GM10266 (cell line): ENCODE data around the gene SH3BGRL2.

Source experiments
- DNase-seq: peaks from one replicate; pipeline ENCODE4 v3.0.0; 2012; ENCODE audit errors: extremely low spot score
- CTCF ChIP-seq: IDR thresholded peaks from 2 replicates; pipeline ENCODE4 v1.5.1; 2012; ENCODE audit warnings: mild to moderate bottlenecking, low read depth; ENCODE audit not compliant: control insufficient read depth, insufficient read depth; ENCODE audit errors: missing control alignments

Gene SH3BGRL2

DNA sequence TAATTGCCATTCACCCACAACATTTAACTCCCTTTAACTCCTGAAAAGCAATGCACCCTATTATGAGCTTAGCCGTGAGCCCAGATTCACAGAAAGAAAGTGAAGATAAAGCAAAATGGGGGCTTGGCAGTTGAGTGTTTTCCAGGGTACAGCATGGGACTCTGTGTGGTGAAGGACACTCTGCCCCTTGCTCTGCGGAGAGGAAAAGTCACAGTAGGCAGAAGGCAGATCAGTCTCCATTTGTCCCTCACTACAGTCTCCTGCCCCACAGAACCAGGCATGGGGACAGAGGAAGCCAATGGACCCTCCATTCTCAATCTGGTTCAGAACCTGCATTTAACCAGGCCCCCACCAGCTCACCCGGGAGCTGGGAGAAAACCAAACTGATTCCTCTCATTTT lies 30.8 kb upstream of the SH3BGRL2 start:
- TF ChIP-seq CTCF = no peak

GRCh38 chr6:79600812-79601609 lies 30.1 kb upstream of the SH3BGRL2 start:
- no peak for TF ChIP-seq CTCF
- no peak for DNase-seq

More for the DNA sequence above, 30.8 kb upstream of the SH3BGRL2 start:
- no peak for DNase-seq

DNA sequence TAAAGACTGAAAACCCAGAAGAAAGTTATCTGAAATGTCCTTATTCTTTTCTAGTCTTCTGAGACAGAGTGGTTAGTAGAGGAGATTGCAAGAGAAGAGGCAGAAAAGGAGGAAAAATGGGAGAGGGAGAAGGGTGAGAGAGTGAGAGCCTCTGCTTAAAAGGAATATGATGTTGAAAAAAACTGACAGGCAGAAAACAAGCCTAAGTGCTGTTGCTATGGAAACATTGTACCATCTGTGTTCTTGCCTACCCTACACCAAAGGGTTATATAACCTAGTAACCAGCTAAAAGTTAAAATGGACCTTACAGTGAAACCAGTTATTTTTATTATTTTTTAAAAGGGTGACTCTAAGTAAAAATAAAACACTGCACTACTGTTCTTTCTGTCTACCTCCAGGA lies 28.3 kb upstream of the SH3BGRL2 start:
- no peak for TF ChIP-seq CTCF
- no peak for DNase-seq

GRCh38 chr6:79604583-79605037 lies 26.5 kb upstream of the SH3BGRL2 start:
- no peak for DNase-seq
- no peak for TF ChIP-seq CTCF

DNA sequence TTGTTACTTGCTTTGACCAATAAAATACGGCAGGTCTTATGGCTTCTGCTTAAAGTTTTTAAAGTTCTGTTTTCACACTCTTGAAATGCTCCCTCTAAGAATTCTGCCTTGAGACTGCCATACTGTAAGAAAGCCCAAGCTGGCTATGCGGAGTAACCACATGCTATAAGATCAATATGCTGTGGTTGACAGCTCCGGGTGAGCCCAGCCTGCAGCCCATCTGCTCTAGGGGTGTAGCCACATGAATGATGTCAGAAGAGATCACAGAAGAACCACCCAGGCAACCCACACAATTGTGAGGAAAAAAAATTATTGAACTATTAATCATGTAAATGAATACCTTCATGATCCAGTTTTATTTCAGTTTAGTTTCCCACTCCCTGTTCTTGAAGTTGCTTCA lies 26.1 kb upstream of the SH3BGRL2 start:
- no peak for DNase-seq
- no peak for TF ChIP-seq CTCF

DNA sequence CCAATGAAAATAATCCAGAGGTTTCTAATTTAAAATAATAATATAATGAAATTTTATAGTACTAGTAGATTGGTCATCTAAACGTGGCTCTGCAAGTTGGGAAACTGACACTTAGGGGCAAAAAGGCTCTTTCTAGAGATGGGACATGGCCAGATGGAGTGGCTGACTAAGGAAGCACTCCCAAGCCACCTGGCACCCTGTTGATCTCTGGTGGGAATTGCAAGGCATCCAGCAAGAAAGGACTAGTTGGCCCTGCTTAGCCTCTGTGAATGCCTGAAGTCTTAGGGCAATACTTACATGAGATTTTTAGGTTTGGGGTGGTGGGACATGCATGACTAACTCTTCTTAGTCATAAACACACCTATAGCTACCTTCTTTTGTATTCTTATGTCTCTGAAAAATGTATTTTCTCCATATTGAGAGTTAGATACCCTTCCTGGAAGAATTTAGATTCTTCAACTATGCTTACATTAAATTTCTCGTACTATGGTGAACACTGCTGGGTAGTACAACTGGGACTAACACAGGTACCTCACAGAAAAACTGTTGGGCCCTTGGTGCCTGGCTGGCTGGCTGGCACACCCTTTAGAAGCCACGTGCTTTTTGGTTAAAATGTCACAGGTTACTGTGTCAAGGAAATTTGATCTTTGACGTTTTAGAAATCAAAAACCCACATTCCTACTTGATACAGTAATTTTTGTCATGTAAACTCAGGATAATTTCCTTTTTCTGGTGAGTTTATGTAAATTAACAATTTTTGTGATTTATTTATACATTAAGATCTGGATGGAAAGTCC lies 25.0 kb upstream of the SH3BGRL2 start:
- no peak for DNase-seq
- TF ChIP-seq CTCF = no peak

GRCh38 chr6:79607000-79607399 lies 24.1 kb upstream of the SH3BGRL2 start:
- no peak for DNase-seq
- no peak for TF ChIP-seq CTCF
